Stromal cell of bone marrow (primary cell): ENCODE results near the gene CACNA2D2.

ENCODE experiments used
- DNase-seq: peaks from one replicate; pipeline ENCODE4 v3.0.0-alpha.2; 2012; ENCODE audit warnings: low read depth

CACNA2D2 gene

DNA sequence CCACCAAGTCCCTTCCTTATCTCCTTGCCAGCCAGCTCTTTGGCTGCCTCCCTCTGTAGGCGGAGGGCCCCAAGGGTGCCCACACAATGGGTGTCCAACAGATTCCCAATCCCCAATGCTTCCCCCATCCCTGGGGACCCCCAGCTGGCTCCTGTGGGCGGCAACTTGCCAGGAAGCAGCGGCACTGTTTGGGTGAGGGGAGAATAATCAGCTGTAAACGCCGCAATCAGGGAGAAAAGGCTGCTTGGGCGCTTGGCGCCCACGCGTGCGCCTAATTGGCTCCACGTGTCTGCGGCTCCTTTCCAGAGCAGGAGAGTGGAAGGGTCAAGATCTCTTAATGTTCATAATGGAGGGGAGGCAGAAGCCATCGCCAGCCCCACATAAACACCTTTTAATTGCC is 76.2 kb downstream of the CACNA2D2 start:
- DNase-seq: no peak

DNA sequence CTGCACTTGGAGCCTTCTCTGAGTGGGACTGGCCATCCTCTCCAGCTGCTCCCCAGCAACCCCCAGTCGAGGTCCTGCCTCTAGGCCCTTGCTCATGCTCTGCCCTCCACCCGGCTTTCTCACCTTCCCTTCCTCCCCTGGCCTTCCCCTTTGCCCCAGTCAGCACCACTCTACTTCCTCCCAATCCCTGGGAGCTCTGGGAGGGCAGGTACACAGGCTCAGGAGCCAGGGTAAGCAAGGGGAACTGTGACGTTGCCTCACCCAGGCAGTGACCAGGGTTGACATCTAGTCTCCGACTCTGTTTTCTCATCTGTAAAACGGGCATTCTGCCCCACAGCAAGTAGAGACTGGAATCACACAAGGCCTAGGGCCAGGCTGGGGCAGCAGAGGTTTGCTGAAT is 77.5 kb downstream of the CACNA2D2 start:
- no peak for DNase-seq

- no peak for DNase-seq
Measured at GRCh38 chr3:50423543-50423942, 79.9 kb downstream of the CACNA2D2 start.

DNA sequence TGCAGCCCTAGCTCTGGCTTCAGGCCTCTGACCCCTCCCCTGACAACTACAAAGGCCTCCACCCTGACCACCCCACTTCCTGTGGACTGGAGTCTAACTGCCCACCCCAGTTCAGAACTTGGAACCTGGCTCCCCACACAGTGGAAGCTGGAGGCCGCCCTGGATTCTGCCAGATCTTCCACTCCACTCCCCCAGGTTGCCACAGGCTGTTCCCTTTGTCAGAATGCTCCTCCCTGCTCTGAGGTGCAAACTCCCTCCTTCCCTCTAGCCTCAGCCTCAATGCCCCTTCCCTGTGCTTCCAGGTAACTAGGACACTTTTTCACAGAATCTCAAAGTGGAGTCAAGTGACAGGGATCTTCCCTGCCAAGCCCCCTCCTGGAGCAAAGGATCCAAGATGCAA is 81.3 kb downstream of the CACNA2D2 start:
- no peak for DNase-seq

DNA sequence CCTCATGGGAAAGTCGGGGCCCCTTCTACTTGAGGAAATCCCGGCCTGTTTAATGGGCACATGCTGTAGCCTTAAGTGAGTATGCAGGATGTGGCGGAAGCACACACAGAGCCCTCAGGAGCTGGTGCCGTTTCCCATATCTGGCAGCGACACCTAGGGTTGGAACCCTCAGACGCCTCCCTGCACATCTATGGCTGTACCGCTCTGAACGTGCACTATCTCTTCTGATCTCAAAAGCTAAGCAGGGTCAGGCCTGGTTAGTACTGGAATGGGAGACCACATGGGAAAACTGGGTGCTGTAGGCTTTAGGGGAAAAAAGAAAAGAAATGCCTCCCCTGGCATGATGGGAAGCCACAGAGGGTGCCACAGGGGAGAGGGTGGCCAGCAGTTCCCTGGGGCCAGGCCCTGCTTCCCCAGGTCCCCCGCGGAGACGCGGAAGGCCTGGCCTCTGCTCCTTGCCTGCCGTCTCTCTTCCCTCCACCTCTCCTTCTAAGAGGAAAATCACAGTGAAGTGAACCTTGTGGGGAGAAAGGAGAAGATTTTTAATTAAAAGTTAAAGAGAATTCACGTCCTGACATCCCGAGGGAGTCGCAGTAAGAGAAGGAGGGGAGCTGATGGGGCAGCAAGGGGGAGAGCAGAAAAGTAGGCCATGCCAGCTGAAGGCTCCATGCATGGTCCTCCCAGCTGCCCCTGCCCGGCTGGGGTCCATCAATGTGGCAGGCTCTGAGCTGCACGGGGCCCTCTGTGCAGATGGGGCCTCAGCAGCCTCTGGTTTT is 83.7 kb downstream of the CACNA2D2 start:
- no peak for DNase-seq

DNA sequence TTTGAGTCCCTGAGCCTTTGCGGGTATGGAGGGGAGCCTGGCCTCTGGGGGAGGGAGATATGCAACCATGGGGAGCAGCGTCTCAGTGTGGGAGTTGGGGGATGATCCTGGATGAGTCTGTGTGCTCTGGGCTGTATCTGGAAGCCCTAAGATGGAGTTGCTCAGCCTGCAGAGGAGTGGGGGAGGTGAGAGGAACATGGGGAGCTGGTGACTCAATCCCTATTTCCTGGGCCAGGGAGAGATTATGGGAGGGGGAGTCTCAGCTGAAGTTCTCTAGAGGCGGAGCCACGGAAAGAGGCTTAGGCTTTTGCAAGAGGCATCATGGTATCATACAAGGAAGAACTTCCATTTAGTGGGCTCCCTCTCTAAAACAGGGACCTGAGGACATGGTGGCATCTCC is 84.6 kb downstream of the CACNA2D2 start:
- DNase-seq: no peak

DNA sequence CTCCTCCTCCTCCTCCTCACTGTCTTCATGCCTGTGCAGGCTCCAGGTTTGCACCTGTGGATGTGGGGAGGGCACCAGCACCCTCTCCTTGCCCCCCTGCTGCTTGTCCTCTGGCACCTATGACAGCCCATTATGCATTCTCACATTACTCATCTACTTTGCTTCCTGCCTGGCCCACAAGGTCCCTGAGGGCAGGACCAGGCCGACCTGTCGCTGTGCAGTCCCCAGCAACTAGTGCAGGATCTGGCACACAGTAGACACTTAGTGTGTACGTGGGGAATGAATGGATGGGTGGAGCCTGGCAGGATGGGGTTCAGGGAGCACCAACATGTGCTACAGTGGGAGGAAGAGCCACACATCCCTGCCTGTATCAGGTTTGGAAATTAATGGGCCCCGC is 85.8 kb downstream of the CACNA2D2 start:
- DNase-seq: no peak

GRCh38 chr3:50416736-50417636 is 86.4 kb downstream of the CACNA2D2 start:
- DNase-seq: no peak

DNA sequence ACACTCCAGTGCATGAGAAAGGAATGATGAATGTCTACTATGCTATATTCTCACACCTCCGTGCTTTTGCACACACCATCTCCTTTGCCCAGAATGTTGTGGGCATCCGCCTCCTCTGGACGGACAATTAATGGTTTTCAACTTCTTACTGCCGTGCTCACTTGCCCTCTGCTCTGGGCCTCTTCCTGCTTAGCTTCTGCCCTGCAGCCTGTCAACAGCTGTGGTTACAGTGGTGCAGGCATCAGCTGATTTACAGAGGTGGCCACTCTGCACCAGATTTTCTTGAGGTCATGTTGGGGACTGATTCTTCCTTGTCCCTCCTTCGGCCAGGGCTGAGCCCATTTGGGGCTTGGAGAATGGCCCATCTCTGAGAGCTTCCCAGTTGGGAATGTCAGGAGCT is 87.6 kb downstream of the CACNA2D2 start:
- DNase-seq: no peak

DNA sequence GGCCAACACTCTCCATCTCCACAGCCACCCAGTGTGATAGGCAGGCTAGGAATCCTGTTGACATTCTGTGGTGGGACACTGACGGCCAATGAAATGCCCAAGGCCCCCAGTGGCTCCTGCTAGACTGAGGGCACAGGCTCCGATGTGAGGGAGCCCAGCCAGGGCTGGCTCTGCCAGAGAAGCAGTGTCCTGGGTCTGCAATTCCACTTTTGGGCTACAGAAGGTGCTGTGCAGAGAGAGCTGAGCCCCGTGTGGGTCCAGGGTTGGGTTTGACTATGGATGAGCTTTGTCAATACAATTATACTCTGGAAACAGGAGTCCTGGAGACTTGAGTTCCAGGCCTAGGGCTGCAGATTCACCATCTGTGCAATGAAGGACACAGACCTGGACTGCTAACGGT is 88.4 kb downstream of the CACNA2D2 start:
- no peak for DNase-seq

DNA sequence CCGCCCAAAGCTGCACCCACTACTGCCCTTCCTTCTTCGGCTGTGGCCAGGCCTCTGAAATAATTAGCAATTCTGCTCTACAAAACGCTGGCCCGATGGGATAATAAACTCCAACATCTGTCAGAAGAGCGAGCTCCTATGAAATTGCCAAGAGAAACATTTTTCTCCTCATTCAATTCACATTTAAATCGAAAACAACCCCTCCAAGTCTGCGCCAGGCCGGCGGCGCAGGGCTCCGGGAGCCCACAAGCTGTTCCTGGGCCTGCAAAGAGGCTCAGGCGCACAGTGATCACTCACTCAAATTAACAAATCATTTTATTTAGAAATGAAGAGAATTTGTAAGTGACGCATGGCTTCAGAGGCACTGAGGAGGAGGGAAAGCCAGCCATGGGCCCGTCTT is 88.8 kb downstream of the CACNA2D2 start:
- DNase-seq: no peak

GRCh38 chr3:50412231-50412754 is 91.1 kb downstream of the CACNA2D2 start:
- DNase-seq: no peak

DNA sequence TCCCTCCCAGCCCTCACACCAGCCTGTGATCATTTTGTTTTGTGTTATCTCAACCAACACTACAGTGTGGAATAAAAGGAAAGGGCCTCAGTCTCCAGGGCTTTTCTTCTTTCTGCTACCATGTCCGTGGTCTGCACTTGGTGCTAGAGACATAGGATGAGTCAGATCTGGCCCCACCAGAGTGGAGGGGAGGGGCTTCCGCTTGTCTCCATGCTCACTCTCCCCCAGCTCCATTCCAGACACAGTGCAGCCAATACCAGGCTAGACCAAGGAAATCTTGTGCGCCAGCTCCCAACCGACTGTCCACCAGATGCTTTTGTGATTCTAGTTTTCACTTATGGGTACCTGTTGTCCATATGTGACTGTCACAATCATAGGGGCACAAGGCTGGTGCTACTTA is 92.2 kb downstream of the CACNA2D2 start:
- no peak for DNase-seq

DNA sequence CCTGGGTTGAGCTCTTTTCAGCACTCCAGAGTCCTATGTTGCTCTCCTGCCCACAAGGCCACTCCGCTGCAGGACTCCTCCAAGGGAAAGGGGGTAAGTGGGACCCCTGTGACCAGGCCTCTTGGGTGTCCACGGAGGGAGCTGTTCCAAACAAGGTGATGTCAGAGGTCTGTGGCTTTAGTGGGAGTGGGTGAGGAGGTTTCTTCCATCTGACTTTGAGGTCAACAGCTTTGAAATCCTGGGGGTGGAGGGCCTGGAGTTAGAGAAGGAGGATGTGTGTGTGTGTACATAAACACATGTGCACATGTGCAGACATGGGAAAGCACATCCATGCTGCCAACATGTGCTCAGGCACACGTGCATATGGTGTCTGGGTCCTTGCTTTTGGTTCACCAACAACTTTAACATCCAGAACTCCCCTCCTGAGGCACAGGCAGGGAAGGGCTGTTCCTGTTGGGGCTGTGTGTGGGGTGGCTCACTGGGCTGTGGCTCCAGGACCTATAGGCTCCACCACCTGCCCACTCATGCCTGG is 92.8 kb downstream of the CACNA2D2 start:
- DNase-seq: no peak

DNA sequence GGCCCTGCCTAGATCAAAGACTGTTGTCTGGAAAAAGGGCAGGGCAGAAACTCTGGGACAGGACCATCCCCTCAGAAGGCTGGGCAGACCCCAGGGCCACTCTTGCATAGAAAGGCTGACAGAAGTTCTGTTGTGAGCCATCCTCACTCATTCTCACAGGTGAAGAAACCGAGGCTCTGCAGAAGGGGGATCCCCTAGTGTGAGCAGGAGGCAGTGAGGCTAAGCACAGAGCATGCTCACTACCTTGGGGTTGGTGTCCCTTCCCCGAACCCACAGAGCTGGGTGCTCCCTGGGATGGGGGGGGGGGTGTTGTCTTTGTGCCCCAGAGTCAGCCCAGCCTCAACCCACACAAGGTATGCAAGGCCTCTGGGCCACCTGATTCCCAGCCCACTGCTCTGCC is 93.2 kb downstream of the CACNA2D2 start:
- no peak for DNase-seq

DNA sequence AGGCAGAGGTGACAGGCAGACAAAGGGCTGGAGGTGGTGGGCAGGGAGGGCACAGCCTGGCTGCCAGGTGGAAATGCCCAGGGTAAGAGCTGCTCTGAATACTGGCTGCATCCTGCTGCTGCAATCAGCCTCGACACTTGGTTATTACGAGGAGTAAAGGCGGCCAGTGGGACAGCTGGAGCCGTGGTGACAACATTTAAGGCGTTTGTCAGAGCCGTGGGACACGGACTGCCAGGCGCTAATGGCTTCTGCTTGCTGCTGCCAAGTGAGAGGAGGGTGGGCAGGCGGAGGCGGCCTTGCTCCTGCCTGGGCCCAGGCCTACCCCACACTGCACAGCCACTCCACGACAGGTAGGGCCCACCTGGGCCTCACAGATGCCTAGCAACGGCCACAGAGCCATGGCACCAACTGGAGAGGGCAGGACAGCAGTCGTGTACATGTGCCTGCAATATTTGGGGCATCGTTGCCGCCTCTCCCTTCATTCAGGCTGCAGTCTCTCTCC is 94.9 kb downstream of the CACNA2D2 start:
- DNase-seq: no peak

- no peak for DNase-seq
Measured at GRCh38 chr3:50406487-50406886, 96.9 kb downstream of the CACNA2D2 start.

GRCh38 chr3:50405249-50405648 is 98.2 kb downstream of the CACNA2D2 start:
- no peak for DNase-seq

- DNase-seq: no peak
Measured at GRCh38 chr3:50401978-50402595, 101.3 kb downstream of the CACNA2D2 start.

DNA sequence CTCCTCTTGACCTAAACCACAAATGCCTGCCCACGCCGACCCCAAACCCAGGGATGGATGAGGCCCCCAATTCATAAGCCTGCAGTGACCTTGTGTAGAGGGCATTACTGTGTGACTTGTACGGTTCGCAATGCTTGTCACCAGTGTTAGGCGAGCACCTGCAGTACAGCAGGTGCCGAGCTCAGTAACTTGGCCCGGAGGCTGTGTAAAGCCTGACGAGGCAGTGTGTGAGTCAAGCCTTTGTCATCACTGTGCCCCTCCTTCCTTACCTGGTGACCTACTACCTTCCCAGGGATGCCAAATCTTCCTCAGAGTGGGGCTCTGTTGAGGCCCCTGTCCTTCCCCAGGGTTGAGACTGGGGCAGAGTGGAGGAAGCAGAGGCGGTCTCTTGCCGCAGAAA is 106.9 kb downstream of the CACNA2D2 start:
- DNase-seq: no peak

- DNase-seq: no peak
Measured at GRCh38 chr3:50395070-50395860, 108.2 kb downstream of the CACNA2D2 start.
